ENCODE results near the gene RNF4.

DNA sequence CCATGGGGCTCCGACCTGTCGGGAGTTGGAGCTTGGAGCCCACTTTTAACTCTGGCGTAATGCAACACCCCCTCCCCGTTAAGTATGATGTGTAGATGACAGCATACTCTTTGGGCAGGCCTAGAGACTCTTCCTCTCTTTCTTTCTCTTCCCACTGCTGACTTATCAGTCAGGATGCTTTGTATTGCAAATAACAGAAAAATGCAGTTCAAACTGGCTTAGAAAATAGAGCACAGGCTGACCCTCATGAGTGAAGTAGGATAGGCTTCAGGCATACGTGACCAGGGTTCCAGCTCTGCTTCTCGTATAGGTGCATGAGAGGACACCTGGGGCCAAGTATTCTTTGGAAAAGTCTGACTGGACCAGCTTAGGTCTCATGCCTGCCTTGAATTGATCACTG, 23.3 kb upstream of the RNF4 start:
- TF ChIP-seq, protein P1, sequence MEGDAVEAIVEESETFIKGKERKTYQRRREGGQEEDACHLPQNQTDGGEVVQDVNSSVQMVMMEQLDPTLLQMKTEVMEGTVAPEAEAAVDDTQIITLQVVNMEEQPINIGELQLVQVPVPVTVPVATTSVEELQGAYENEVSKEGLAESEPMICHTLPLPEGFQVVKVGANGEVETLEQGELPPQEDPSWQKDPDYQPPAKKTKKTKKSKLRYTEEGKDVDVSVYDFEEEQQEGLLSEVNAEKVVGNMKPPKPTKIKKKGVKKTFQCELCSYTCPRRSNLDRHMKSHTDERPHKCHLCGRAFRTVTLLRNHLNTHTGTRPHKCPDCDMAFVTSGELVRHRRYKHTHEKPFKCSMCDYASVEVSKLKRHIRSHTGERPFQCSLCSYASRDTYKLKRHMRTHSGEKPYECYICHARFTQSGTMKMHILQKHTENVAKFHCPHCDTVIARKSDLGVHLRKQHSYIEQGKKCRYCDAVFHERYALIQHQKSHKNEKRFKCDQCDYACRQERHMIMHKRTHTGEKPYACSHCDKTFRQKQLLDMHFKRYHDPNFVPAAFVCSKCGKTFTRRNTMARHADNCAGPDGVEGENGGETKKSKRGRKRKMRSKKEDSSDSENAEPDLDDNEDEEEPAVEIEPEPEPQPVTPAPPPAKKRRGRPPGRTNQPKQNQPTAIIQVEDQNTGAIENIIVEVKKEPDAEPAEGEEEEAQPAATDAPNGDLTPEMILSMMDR (IDR thresholded peaks at IDR 0.05) = no peak
- no peak for TF ChIP-seq POLR2A (IDR thresholded peaks at IDR 0.05)

Measured in uterus (tissue), 2 donors.